ENCODE results near the gene IL17RA. TPM values are rescaled to one million over a fixed set of nuclear protein-coding genes. Genes with fewer than 3 reads are reported as not detected.

Gene IL17RA
- total and polyA plus RNA-seq, 2 donors (not counting 3 experiments of a cell fraction or from before 2014, with no cell fraction given): 13.0 to 19.3 TPM

GRCh38 chr22:17116572-17117330 lies 32.0 kb downstream of the IL17RA start:
- dilution Hi-C loops (cut with MboI; ENCODE audit: extremely low pct_ligation_motif_present, low sequenced_read_pairs): no loop called here

More at GRCh38 chr22:17116572-17117330, 32.0 kb downstream of the IL17RA start:
- Histone ChIP-seq H3K4me2 (ENCODE audit: insufficient read depth, low read length) (no peak overlapping the region), H3K9ac (replicated peaks; ENCODE audit: extremely low read depth, insufficient read depth, low read length) (no peak overlapping the region), H3K36me3 (ENCODE audit: control insufficient read depth in 2 of 2, extremely low read depth in 1 of 2, insufficient read depth in 2 of 2, low read length in 2 of 2) (no peaks in the 10 kb centered on the region), H3K4me3 (replicated peaks in 1 of 3; ENCODE audit: insufficient read depth in 1 of 3, low read depth in 1 of 3, low read length in 3 of 3) (no peak overlapping the region), H3K27me3 (ENCODE audit: control insufficient read depth in 2 of 2, insufficient read depth in 2 of 2, low read length in 2 of 2) (peaks cover 17 to 19% of the 10 kb centered on the region in 2 experiments), H3K9me1 (replicated peaks; ENCODE audit: control insufficient read depth, extremely low read depth, insufficient read depth, low read length) (no peaks in the 10 kb centered on the region), H3K27ac (ENCODE audit: insufficient read depth, low read depth, low read length) (no peak overlapping the region), H3K4me1 (ENCODE audit: control insufficient read depth, extremely low read depth, insufficient read depth, low read length) (peaks cover 6% of the 10 kb centered on the region), H4K20me1 (replicated peaks; ENCODE audit: control insufficient read depth, extremely low read depth, insufficient read depth, low read length) (no peaks in the 10 kb centered on the region), H3K9me3 (replicated peaks; ENCODE audit: control insufficient read depth, insufficient read depth, low read length) (no peaks in the 10 kb centered on the region), H3K79me2 (ENCODE audit: control insufficient read depth, insufficient read depth, low read length) (no peaks in the 10 kb centered on the region), H2AFZ (ENCODE audit: low read depth, low read length) (no peak overlapping the region)
- intact Hi-C loops (cut with micrococcal nuclease): no loop called here
- CTCF ChIA-PET: interaction anchor here (1.7 to 2.1 kb wide), 2 partner anchors 21 to 385 kb away, joined by 5 to 7 read pairs; no protein-coding TSS in a partner anchor
- POLR2A ChIA-PET: no interaction called here
- no peak for DNase-seq (ENCODE audit: low read depth, low spot score)
- TF ChIP-seq EZH2 (IDR thresholded peaks at IDR 0.05; ENCODE audit: borderline replicate concordance, low read depth, low read length, severe bottlenecking) (no peak), MYC (IDR thresholded peaks at IDR 0.05; ENCODE audit: low read depth, low read length) (no peak), CTCF (IDR thresholded peaks at IDR 0.05; ENCODE audit: extremely low read depth in 1 of 2, insufficient read depth in 1 of 2, low read depth in 1 of 2, low read length in 2 of 2) (no peak), POLR2AphosphoS5 (IDR thresholded peaks at IDR 0.05; ENCODE audit: insufficient read depth, low read depth, low read length) (no peak), POLR2A (IDR thresholded peaks at IDR 0.05; ENCODE audit: low read depth, low read length) (no peak), JUN (IDR thresholded peaks at IDR 0.05; ENCODE audit: borderline replicate concordance, insufficient read depth, insufficient read length, low read depth) (no peak), GATA2 (IDR thresholded peaks at IDR 0.05; ENCODE audit: insufficient read depth, insufficient read length, low read depth, low read length) (no peak), FOS (IDR thresholded peaks at IDR 0.05; ENCODE audit: borderline replicate concordance, insufficient read depth, low read length) (no peak)
- TF ChIP-seq, protein P1, sequence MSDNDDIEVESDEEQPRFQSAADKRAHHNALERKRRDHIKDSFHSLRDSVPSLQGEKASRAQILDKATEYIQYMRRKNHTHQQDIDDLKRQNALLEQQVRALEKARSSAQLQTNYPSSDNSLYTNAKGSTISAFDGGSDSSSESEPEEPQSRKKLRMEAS (IDR thresholded peaks at IDR 0.05; ENCODE audit: insufficient read depth, insufficient read length): no peak
- no peak for FAIRE-seq
- no TSS peak for BruUV-seq (replicated peaks)
